ENCODE results near the gene CTF1. TPM values are rescaled to one million over a fixed set of nuclear protein-coding genes. Genes with fewer than 3 reads are reported as not detected.

Gene CTF1
- total and polyA plus RNA-seq, 9 donors, result 7.0 to 22.4 (median 14.4) TPM

DNA sequence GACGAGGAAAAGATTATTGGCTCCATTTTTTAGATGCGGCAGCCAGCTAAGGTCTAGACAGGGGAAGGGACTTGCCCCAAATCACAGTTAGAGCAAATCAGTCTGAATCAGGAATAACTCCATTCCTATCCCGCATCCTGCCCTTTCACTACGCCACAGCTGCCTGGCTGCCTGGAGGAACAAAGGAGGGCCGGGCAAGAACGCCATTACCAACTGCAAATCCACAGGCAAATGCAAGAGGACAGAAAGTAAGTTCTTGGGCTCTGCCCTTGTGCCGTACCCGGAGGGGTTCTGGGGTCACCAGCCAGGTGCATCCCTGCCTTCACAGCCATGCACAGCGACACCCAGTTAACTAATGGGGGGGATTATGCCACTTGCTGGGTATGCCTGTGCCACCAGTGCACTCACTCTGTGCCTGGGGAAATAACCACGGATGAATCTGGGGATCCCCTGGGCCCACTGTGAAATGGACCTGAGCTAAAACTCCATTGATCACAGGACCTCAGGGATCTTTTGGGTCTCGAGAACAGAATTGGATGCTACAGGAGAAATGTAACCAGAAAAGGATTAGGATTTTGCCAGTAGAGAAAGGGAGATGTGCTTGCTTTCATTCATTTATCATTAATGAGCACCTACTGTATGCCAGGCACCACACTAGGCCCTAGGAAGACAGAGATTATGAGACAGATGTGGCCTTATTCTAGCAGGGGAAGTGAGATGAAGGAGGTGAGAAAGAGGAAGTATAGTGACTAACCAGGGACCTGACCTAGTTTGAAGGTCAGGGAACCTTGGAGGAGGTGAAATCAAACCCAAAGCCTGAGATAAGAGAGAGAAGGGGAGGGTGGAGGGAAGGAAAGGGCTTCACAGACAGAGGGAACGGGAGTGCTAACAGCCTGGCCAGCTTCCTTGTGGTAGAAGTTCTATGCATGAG, 20.3 kb upstream of the CTF1 start:
- no peak for DNase-seq
- TF ChIP-seq, protein P1, sequence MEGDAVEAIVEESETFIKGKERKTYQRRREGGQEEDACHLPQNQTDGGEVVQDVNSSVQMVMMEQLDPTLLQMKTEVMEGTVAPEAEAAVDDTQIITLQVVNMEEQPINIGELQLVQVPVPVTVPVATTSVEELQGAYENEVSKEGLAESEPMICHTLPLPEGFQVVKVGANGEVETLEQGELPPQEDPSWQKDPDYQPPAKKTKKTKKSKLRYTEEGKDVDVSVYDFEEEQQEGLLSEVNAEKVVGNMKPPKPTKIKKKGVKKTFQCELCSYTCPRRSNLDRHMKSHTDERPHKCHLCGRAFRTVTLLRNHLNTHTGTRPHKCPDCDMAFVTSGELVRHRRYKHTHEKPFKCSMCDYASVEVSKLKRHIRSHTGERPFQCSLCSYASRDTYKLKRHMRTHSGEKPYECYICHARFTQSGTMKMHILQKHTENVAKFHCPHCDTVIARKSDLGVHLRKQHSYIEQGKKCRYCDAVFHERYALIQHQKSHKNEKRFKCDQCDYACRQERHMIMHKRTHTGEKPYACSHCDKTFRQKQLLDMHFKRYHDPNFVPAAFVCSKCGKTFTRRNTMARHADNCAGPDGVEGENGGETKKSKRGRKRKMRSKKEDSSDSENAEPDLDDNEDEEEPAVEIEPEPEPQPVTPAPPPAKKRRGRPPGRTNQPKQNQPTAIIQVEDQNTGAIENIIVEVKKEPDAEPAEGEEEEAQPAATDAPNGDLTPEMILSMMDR (IDR thresholded peaks at IDR 0.05), result no peak
- no peak for TF ChIP-seq EP300 (IDR thresholded peaks at IDR 0.05)
- no peak for TF ChIP-seq POLR2A (IDR thresholded peaks at IDR 0.05)
- Histone ChIP-seq H3K4me3 (peak overlapping the region; percentile 97), H3K27ac (peak overlapping the region in 1 of 2 donors; percentile 80), H3K4me1 (ENCODE audit: insufficient read depth) (peaks cover 9% of the 10 kb centered on the region), H3K9me3 (no peaks in the 10 kb centered on the region), H3K27me3 (no peaks in the 10 kb centered on the region), H3K36me3 (no peaks in the 10 kb centered on the region)
- intact Hi-C loops (cut with DNase I), result no loop called here
- 9 to 14% (median 10%) methylated on average over 12 of the region's 12 CpGs for WGBS, 3 donors

DNA sequence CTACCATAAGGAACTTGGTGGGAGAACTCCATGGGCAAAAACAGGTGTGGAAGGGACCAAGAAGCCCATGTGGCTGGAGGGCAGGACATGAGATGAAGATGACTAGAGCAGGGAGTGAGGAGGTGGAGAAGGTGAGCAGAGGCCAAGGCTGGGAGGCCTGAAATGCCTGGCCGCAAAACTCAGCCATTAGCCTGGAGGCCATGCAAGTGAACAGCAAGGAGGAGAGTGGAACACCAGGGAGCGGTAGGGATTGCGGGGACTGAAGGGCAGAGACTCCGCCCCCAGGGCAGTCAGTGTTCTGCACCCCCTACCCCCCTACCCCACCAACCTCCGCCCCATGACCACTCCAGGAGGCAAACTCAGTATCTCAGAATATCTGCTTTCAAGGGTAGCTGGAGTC, 19.5 kb upstream of the CTF1 start:
- Histone ChIP-seq H3K27me3 (no peaks in the 10 kb centered on the region), H3K27ac (no peak overlapping the region), H3K4me3 (no peak overlapping the region), H3K36me3 (no peaks in the 10 kb centered on the region), H3K4me1 (ENCODE audit: insufficient read depth) (peaks cover 12% of the 10 kb centered on the region), H3K9me3 (no peaks in the 10 kb centered on the region)
- TF ChIP-seq POLR2A (IDR thresholded peaks at IDR 0.05) (no peak), EP300 (IDR thresholded peaks at IDR 0.05) (no peak)
- TF ChIP-seq, protein P1 (IDR thresholded peaks at IDR 0.05), result no peak
- WGBS, 3 donors, result 72 to 79% (median 75%) methylated on average over 5 of the region's 5 CpGs
- DNase-seq, result no peak
- intact Hi-C loops (cut with DNase I), result no loop called here

DNA sequence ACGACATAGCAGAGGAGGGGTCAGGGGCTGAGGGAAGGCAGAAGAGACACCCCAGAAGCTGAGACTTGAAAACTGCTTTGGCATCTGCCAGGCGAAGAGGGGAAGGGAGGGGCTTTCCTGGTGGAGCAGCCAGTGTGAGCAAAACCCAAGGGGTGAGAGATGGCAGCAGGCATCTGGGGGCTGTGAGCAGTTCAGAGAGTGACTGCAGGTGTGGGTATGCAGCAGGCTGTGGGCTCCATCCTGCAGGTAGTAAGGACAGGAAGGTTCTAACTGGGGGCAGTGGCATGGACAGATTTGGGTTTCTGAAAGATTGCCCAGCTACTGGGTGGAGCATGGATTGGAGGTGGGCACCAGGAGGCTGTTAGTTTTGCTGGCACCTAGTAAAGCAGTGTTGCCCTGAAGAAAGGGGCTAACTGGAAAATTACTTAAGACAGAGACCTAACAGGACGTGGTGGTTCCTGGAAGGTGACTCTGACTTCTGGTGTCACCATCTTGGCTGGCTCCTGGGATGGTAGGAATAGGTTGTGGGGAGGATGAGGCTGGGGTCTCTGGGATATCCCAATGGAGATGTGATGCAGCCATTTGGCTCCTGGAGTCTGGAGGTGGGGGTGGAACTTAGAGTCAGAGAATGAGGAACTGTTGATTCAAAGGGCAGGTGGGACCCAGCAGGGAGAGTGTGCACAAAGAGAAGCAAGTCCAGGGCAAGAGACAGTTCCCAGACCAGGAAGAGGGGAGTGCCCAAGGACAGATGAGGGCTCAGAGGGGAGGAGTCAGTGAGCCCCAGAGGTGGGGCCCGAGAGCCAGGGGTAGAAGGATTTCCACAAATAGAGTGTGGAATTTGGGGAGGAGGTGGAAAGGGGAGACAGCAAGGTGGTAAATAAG, 13.7 kb upstream of the CTF1 start:
- Histone ChIP-seq H3K27ac (peak overlapping the region in 1 of 2 donors; percentile 14), H3K4me3 (no peak overlapping the region), H3K4me1 (ENCODE audit: insufficient read depth) (peaks cover 3% of the 10 kb centered on the region), H3K27me3 (no peaks in the 10 kb centered on the region), H3K36me3 (no peaks in the 10 kb centered on the region), H3K9me3 (no peaks in the 10 kb centered on the region)
- WGBS, 3 donors, result 65 to 72% (median 69%) methylated on average over 4 of the region's 4 CpGs
- TF ChIP-seq, protein P1 (IDR thresholded peaks at IDR 0.05), result no peak
- no peak for TF ChIP-seq POLR2A (IDR thresholded peaks at IDR 0.05)
- no peak for TF ChIP-seq EP300 (IDR thresholded peaks at IDR 0.05)
- intact Hi-C loops (cut with DNase I), result no loop called here
- DNase-seq, result no peak

DNA sequence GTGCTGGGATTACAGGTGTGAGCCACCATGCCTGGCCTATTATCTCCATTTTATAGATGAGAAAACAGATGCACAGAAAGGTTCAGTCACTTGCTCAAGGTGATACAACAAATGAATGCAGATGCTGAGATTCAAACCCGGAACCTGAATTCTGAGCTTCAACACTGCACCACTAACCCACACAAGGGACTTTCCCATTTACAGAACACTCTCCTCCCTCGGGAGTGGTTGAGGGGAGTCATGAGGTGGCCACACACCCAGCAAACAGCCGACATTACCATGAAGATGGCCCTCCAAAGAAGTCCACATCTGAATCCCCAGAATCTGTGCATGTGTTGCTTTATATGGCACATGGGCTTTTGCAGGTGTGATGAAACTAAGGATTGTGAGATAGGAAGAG, 11.7 kb upstream of the CTF1 start:
- Histone ChIP-seq H3K9me3 (no peaks in the 10 kb centered on the region), H3K27me3 (no peaks in the 10 kb centered on the region), H3K4me3 (no peak overlapping the region), H3K27ac (no peak overlapping the region), H3K36me3 (no peaks in the 10 kb centered on the region), H3K4me1 (ENCODE audit: insufficient read depth) (peaks cover 3% of the 10 kb centered on the region)
- no peak for DNase-seq
- no peak for TF ChIP-seq EP300 (IDR thresholded peaks at IDR 0.05)
- TF ChIP-seq, protein P1 (IDR thresholded peaks at IDR 0.05), result no peak
- TF ChIP-seq POLR2A (IDR thresholded peaks at IDR 0.05), result no peak
- intact Hi-C loops (cut with DNase I), result no loop called here
- WGBS, 3 donors, result 77 to 90% (median 80%) methylated on average over 3 of the region's 3 CpGs
